H1 (cell line): ENCODE data around the gene SLC9A7. TPM values are rescaled to one million over a fixed set of nuclear protein-coding genes. Genes with fewer than 3 reads are reported as not detected.

Experiments used
- BRCA1 ChIP-seq: IDR thresholded peaks from 2 replicates; pipeline ENCODE4 v1.6.1; 2012; ENCODE audit warnings: low read depth, low read length, improper control_type of control experiment
- SIN3A ChIP-seq, 2 experiments: IDR thresholded peaks in 1 of 2; conservative IDR thresholded peaks in 1 of 2; 2 replicates each; pipeline ENCODE4 v1.6.1; 2011 to 2012; ENCODE audit warnings: low read length in 2 of 2, improper control_type of control experiment in 1 of 2, low read depth in 1 of 2, mild to moderate bottlenecking in 1 of 2
- TAF7 ChIP-seq: optimal IDR thresholded peaks from 2 replicates; pipeline ENCODE3; 2011; ENCODE audit warnings: low read depth, mild to moderate bottlenecking, inconsistent platforms, low read length, moderate library complexity, borderline replicate concordance
- YY1 ChIP-seq: IDR thresholded peaks from 2 replicates; pipeline ENCODE4 v1.6.1; 2011; ENCODE audit warnings: low read depth, mild to moderate bottlenecking, low read length
- polyA plus RNA-seq, 7 experiments: library from polyadenylated mRNA; depleted of rRNA in 3 of 7; stranded (reverse) in 5 of 7; unstranded in 2 of 7; fragments of >200 nt in 5 of 7; fragments of 200-250 nt in 2 of 7; gene quantifications; 1 replicate in 5 of 7; 2 replicates in 1 of 7; 4 replicates in 1 of 7; pipeline versions ENCODE4 v1.2.1 to v1.2.3, GENCODE V29; 2011 to 2013; ENCODE audit warnings: missing spikeins in 2 of 7, mixed read lengths in 2 of 7
- total RNA-seq: library from RNA; stranded (reverse); fragmentation: NEBNext Ultra II Directional; extraction: Animal tissue kit (Norgen Biotek cat#: 25700); gene quantifications from 2 replicates; pipeline ENCODE4 v1.2.1, GENCODE V29; 2021
- TF ChIP-seq, protein P1 (sequence below): fragments of 300-600 bp; sonication (generic); IDR thresholded peaks from 2 replicates; pipeline ENCODE4 v1.7.1; 2012; ENCODE audit warnings: low read length, moderate library complexity, mild to moderate bottlenecking, inconsistent platforms; ENCODE audit not compliant: insufficient replicate concordance

The SLC9A7 gene
- total and polyA plus RNA-seq, 2 of the 8 experiments (the other 6 are each of a cell fraction or from before 2014, with no cell fraction given) = 6.7 to 17.2 TPM

DNA sequence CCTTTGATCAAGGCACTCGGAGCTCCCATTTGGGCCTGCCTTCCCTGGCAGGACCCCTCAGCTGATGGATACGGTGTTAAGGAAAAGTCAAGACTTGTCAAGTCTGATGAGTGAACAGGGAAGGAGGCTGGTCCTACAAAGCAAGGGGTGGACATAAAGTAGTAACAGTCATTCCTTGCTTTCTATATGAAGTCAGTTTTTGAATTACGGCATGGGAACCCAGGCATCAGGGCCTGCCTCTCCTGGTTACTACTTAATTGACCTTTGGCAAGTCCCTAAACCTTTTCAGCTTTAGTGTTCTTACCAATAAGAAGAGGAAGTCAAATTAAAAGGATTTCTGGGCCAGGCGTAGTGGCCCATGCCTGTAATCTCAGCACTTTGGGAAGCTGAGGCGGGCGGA lies 178.3 kb downstream of the SLC9A7 start (continued):
- TF ChIP-seq, protein P1, sequence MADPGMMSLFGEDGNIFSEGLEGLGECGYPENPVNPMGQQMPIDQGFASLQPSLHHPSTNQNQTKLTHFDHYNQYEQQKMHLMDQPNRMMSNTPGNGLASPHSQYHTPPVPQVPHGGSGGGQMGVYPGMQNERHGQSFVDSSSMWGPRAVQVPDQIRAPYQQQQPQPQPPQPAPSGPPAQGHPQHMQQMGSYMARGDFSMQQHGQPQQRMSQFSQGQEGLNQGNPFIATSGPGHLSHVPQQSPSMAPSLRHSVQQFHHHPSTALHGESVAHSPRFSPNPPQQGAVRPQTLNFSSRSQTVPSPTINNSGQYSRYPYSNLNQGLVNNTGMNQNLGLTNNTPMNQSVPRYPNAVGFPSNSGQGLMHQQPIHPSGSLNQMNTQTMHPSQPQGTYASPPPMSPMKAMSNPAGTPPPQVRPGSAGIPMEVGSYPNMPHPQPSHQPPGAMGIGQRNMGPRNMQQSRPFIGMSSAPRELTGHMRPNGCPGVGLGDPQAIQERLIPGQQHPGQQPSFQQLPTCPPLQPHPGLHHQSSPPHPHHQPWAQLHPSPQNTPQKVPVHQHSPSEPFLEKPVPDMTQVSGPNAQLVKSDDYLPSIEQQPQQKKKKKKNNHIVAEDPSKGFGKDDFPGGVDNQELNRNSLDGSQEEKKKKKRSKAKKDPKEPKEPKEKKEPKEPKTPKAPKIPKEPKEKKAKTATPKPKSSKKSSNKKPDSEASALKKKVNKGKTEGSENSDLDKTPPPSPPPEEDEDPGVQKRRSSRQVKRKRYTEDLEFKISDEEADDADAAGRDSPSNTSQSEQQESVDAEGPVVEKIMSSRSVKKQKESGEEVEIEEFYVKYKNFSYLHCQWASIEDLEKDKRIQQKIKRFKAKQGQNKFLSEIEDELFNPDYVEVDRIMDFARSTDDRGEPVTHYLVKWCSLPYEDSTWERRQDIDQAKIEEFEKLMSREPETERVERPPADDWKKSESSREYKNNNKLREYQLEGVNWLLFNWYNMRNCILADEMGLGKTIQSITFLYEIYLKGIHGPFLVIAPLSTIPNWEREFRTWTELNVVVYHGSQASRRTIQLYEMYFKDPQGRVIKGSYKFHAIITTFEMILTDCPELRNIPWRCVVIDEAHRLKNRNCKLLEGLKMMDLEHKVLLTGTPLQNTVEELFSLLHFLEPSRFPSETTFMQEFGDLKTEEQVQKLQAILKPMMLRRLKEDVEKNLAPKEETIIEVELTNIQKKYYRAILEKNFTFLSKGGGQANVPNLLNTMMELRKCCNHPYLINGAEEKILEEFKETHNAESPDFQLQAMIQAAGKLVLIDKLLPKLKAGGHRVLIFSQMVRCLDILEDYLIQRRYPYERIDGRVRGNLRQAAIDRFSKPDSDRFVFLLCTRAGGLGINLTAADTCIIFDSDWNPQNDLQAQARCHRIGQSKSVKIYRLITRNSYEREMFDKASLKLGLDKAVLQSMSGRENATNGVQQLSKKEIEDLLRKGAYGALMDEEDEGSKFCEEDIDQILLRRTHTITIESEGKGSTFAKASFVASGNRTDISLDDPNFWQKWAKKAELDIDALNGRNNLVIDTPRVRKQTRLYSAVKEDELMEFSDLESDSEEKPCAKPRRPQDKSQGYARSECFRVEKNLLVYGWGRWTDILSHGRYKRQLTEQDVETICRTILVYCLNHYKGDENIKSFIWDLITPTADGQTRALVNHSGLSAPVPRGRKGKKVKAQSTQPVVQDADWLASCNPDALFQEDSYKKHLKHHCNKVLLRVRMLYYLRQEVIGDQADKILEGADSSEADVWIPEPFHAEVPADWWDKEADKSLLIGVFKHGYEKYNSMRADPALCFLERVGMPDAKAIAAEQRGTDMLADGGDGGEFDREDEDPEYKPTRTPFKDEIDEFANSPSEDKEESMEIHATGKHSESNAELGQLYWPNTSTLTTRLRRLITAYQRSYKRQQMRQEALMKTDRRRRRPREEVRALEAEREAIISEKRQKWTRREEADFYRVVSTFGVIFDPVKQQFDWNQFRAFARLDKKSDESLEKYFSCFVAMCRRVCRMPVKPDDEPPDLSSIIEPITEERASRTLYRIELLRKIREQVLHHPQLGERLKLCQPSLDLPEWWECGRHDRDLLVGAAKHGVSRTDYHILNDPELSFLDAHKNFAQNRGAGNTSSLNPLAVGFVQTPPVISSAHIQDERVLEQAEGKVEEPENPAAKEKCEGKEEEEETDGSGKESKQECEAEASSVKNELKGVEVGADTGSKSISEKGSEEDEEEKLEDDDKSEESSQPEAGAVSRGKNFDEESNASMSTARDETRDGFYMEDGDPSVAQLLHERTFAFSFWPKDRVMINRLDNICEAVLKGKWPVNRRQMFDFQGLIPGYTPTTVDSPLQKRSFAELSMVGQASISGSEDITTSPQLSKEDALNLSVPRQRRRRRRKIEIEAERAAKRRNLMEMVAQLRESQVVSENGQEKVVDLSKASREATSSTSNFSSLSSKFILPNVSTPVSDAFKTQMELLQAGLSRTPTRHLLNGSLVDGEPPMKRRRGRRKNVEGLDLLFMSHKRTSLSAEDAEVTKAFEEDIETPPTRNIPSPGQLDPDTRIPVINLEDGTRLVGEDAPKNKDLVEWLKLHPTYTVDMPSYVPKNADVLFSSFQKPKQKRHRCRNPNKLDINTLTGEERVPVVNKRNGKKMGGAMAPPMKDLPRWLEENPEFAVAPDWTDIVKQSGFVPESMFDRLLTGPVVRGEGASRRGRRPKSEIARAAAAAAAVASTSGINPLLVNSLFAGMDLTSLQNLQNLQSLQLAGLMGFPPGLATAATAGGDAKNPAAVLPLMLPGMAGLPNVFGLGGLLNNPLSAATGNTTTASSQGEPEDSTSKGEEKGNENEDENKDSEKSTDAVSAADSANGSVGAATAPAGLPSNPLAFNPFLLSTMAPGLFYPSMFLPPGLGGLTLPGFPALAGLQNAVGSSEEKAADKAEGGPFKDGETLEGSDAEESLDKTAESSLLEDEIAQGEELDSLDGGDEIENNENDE = no peak
- TF ChIP-seq YY1 = no peak
- TF ChIP-seq TAF7 = no peak
- no peak for TF ChIP-seq BRCA1
- TF ChIP-seq SIN3A (conservative IDR thresholded peaks at IDR 0.05 in 1 of 2, IDR thresholded peaks at IDR 0.05 in 1 of 2; ENCODE audit: low read depth in 1 of 2, low read length in 2 of 2) = no peak
